Measurements from ENCODE around the gene ADCYAP1R1.

Gene ADCYAP1R1

GRCh38 chr7:31051598-31052486 lies at the start of gene ADCYAP1R1:
TSS of gene ADCYAP1R1 (plus strand) at chr7:31052308. CDS start at chr7:31063265, 10,957 bp downstream.
- no peak for DNase-seq

GRCh38 chr7:31003097-31003496 lies 49.0 kb upstream of the ADCYAP1R1 start:
- no peak for DNase-seq

GRCh38 chr7:31003721-31004120 lies 48.4 kb upstream of the ADCYAP1R1 start:
- no peak for DNase-seq

- DNase-seq = no peak
Measured at GRCh38 chr7:31004393-31004792, 47.7 kb upstream of the ADCYAP1R1 start.

GRCh38 chr7:31006857-31007256 lies 45.3 kb upstream of the ADCYAP1R1 start:
- no peak for DNase-seq

- DNase-seq = no peak
Measured at GRCh38 chr7:31007634-31008033, 44.5 kb upstream of the ADCYAP1R1 start.

GRCh38 chr7:31014826-31015225 lies 37.3 kb upstream of the ADCYAP1R1 start:
- DNase-seq = no peak

GRCh38 chr7:31017032-31017675 lies 35.0 kb upstream of the ADCYAP1R1 start:
- no peak for DNase-seq

- no peak for DNase-seq
Measured at GRCh38 chr7:31017721-31018120, 34.4 kb upstream of the ADCYAP1R1 start.

- no peak for DNase-seq
Measured at GRCh38 chr7:31019509-31019908, 32.6 kb upstream of the ADCYAP1R1 start.

GRCh38 chr7:31020161-31020560 lies 31.9 kb upstream of the ADCYAP1R1 start:
- no peak for DNase-seq

GRCh38 chr7:31020652-31021051 lies 31.5 kb upstream of the ADCYAP1R1 start:
- DNase-seq = no peak

GRCh38 chr7:31022117-31022516 lies 30.0 kb upstream of the ADCYAP1R1 start:
- no peak for DNase-seq

- no peak for DNase-seq
Measured at GRCh38 chr7:31022726-31023125, 29.4 kb upstream of the ADCYAP1R1 start.

- DNase-seq = no peak
Measured at GRCh38 chr7:31023877-31024276, 28.2 kb upstream of the ADCYAP1R1 start.

- no peak for DNase-seq
Measured at GRCh38 chr7:31027161-31027965, 24.7 kb upstream of the ADCYAP1R1 start.

GRCh38 chr7:31028006-31028405 lies 24.1 kb upstream of the ADCYAP1R1 start:
- DNase-seq = no peak

GRCh38 chr7:31028417-31028992 lies 23.6 kb upstream of the ADCYAP1R1 start:
- DNase-seq = no peak

GRCh38 chr7:31029251-31030042 lies 22.7 kb upstream of the ADCYAP1R1 start:
- DNase-seq = no peak

GRCh38 chr7:31033674-31034300 lies 18.3 kb upstream of the ADCYAP1R1 start:
- no peak for DNase-seq

GRCh38 chr7:31036924-31037323 lies 15.2 kb upstream of the ADCYAP1R1 start:
- no peak for DNase-seq

- peak; percentile 70 for DNase-seq
Measured at GRCh38 chr7:31043051-31043471, 9.0 kb upstream of the ADCYAP1R1 start.
